Stimulated activated CD8-positive, alpha-beta memory T cell treated with anti-CD3 and anti-CD28 coated beads, Interleukin-12 subunit alpha, Interleukin-12 subunit beta, amount 100 ng/mL, for 24 hours (primary cell): ENCODE data around the gene PIGS.

Source experiments
- DNase-seq: peaks from one replicate; pipeline ENCODE4 v3.0.0-alpha.2; 2020; ENCODE audit errors: extremely low read depth

Gene PIGS

GRCh38 chr17:28550858-28551257 lies 20.5 kb downstream of the PIGS start:
- DNase-seq: no peak

GRCh38 chr17:28549236-28550132 lies 21.8 kb downstream of the PIGS start:
- DNase-seq: no peak

GRCh38 chr17:28548417-28549130 lies 22.8 kb downstream of the PIGS start:
- DNase-seq: no peak

GRCh38 chr17:28547623-28548416 lies 23.5 kb downstream of the PIGS start:
- DNase-seq: no peak

GRCh38 chr17:28547096-28547622 lies 24.2 kb downstream of the PIGS start:
- no peak for DNase-seq

- DNase-seq: no peak
Measured at GRCh38 chr17:28545787-28546415, 25.4 kb downstream of the PIGS start.

- no peak for DNase-seq
Measured at GRCh38 chr17:28545141-28545503, 26.2 kb downstream of the PIGS start.

GRCh38 chr17:28544402-28545140 lies 26.8 kb downstream of the PIGS start:
- DNase-seq: no peak

GRCh38 chr17:28541439-28541838 lies 29.9 kb downstream of the PIGS start:
- DNase-seq: no peak

GRCh38 chr17:28540231-28540630 lies 31.1 kb downstream of the PIGS start:
- no peak for DNase-seq

- DNase-seq: no peak
Measured at GRCh38 chr17:28538296-28538895, 32.9 kb downstream of the PIGS start.

GRCh38 chr17:28537219-28537610 lies 34.1 kb downstream of the PIGS start:
- DNase-seq: no peak

GRCh38 chr17:28536532-28537218 lies 34.6 kb downstream of the PIGS start:
- no peak for DNase-seq

- DNase-seq: no peak
Measured at GRCh38 chr17:28534740-28535375, 36.5 kb downstream of the PIGS start.

GRCh38 chr17:28533091-28533807 lies 38.1 kb downstream of the PIGS start:
- no peak for DNase-seq

- DNase-seq: no peak
Measured at GRCh38 chr17:28532050-28532960, 39.0 kb downstream of the PIGS start.

GRCh38 chr17:28530926-28531325 lies 40.4 kb downstream of the PIGS start:
- DNase-seq: no peak

- DNase-seq: no peak
Measured at GRCh38 chr17:28530250-28530649, 41.1 kb downstream of the PIGS start.
